H9 (cell line): Measurements from ENCODE around the gene TENM3. TPM values are rescaled to one million over a fixed set of nuclear protein-coding genes. Genes with fewer than 3 reads are reported as not detected.

Source experiments
- DNase-seq: peaks from one replicate; pipeline ENCODE4 v3.0.0-alpha.2; 2017
- H2AFZ ChIP-seq: one replicate; pipeline ENCODE4 v1.6.1; 2013; ENCODE audit warnings: mild to moderate bottlenecking, low read length, control low read depth, moderate library complexity
- H2AK5ac ChIP-seq: 2 replicates; pipeline ENCODE4 v1.6.1; 2013; ENCODE audit warnings: low read length, control low read depth, mixed read lengths; ENCODE audit not compliant: insufficient read length
- H2BK120ac ChIP-seq: one replicate; pipeline ENCODE4 v1.6.1; 2013; ENCODE audit warnings: low read depth, mild to moderate bottlenecking, low read length, control low read depth, inconsistent platforms; ENCODE audit not compliant: poor library complexity, severe bottlenecking
- H2BK12ac ChIP-seq: 2 replicates; pipeline ENCODE4 v1.6.1; 2013; ENCODE audit warnings: low read length, control low read depth, mixed read lengths, low read depth; ENCODE audit not compliant: insufficient read length
- H2BK15ac ChIP-seq: 2 replicates; pipeline ENCODE4 v1.6.1; 2013; ENCODE audit warnings: low read depth, low read length, control low read depth
- H2BK20ac ChIP-seq: one replicate; pipeline ENCODE4 v1.6.1; 2013; ENCODE audit warnings: low read depth, mild to moderate bottlenecking, low read length, control low read depth, inconsistent platforms; ENCODE audit not compliant: poor library complexity, severe bottlenecking
- H2BK5ac ChIP-seq: 2 replicates; pipeline ENCODE4 v1.6.1; 2013; ENCODE audit warnings: low read length, control low read depth, mixed read lengths; ENCODE audit not compliant: insufficient read length
- H3K14ac ChIP-seq: 2 replicates; pipeline ENCODE4 v1.6.1; 2013; ENCODE audit warnings: low read length, control low read depth; ENCODE audit not compliant: insufficient read depth
- H3K18ac ChIP-seq: 2 replicates; pipeline ENCODE4 v1.6.1; 2013; ENCODE audit warnings: low read depth, mild to moderate bottlenecking, mixed read lengths, low read length, control low read depth; ENCODE audit not compliant: insufficient read length
- H3K23ac ChIP-seq: 2 replicates; pipeline ENCODE4 v1.6.1; 2013; ENCODE audit warnings: low read length, control low read depth, mixed read lengths, low read depth; ENCODE audit not compliant: insufficient read length
- H3K23me2 ChIP-seq: 2 replicates; pipeline ENCODE4 v1.6.1; 2013; ENCODE audit warnings: low read depth, mild to moderate bottlenecking, mixed read lengths, low read length, control low read depth; ENCODE audit not compliant: insufficient read length, poor library complexity, severe bottlenecking
- H3K27ac ChIP-seq: 2 replicates; pipeline ENCODE4 v1.5.1; 2013; ENCODE audit warnings: low read length, control low read depth, mixed read lengths, low read depth; ENCODE audit not compliant: insufficient read length
- H3K27me3 ChIP-seq: 2 replicates; pipeline ENCODE4 v1.6.1; 2013; ENCODE audit warnings: low read length, control low read depth, inconsistent platforms; ENCODE audit not compliant: insufficient read depth
- H3K4ac ChIP-seq: 2 replicates; pipeline ENCODE4 v1.6.1; 2013; ENCODE audit warnings: low read depth, mild to moderate bottlenecking, control low read depth, inconsistent platforms, low read length, moderate library complexity
- H3K4me1 ChIP-seq: 2 replicates; pipeline ENCODE4 v1.6.1; 2013; ENCODE audit warnings: low read length, control low read depth, inconsistent platforms; ENCODE audit not compliant: insufficient read depth
- H3K4me2 ChIP-seq: 2 replicates; pipeline ENCODE4 v1.6.1; 2013; ENCODE audit warnings: low read length, control low read depth, mixed read lengths; ENCODE audit not compliant: insufficient read length, insufficient read depth
- H3K56ac ChIP-seq: 2 replicates; pipeline ENCODE4 v1.6.1; 2013; ENCODE audit warnings: low read depth, mild to moderate bottlenecking, mixed read lengths, low read length, control low read depth; ENCODE audit not compliant: insufficient read length
- H3K79me1 ChIP-seq: 2 replicates; pipeline ENCODE4 v1.6.1; 2013; ENCODE audit warnings: low read depth, mild to moderate bottlenecking, moderate library complexity, low read length, control low read depth, inconsistent platforms; ENCODE audit not compliant: insufficient read depth, poor library complexity, severe bottlenecking
- H3K79me2 ChIP-seq: 2 replicates; pipeline ENCODE4 v1.6.1; 2013; ENCODE audit warnings: low read length, control low read depth, inconsistent platforms; ENCODE audit not compliant: insufficient read depth
- H3K9ac ChIP-seq: 2 replicates; pipeline ENCODE4 v1.6.1; 2013; ENCODE audit warnings: low read length, control low read depth, mixed read lengths; ENCODE audit not compliant: insufficient read length; ENCODE audit errors: extremely low read depth
- H3K9me3 ChIP-seq: one replicate; pipeline ENCODE4 v1.6.1; 2013; ENCODE audit warnings: low read depth, low read length, inconsistent platforms; ENCODE audit not compliant: control insufficient read depth
- H3T11ph ChIP-seq: one replicate; pipeline ENCODE4 v1.6.1; 2013; ENCODE audit warnings: mild to moderate bottlenecking, low read length, control low read depth, inconsistent platforms
- H4K20me1 ChIP-seq: one replicate; pipeline ENCODE4 v1.6.1; 2013; ENCODE audit not compliant: control insufficient read depth, insufficient read length, insufficient read depth
- H4K5ac ChIP-seq: 2 replicates; pipeline ENCODE4 v1.6.1; 2013; ENCODE audit warnings: low read depth, mild to moderate bottlenecking, mixed read lengths, low read length, control low read depth; ENCODE audit not compliant: insufficient read length
- H4K8ac ChIP-seq: replicated peaks from 2 replicates; pipeline ENCODE4 v1.6.1; 2013; ENCODE audit warnings: low read length, control low read depth, mixed read lengths, low read depth; ENCODE audit not compliant: insufficient read length
- H4K91ac ChIP-seq: 2 replicates; pipeline ENCODE4 v1.6.1; 2013; ENCODE audit warnings: low read depth, mild to moderate bottlenecking, moderate library complexity, mixed read lengths, low read length, control low read depth; ENCODE audit not compliant: insufficient read length
- H3K27ac Mint-ChIP-seq, 3 experiments: 2 replicates in 2 of 3; 3 replicates in 1 of 3; pipeline ENCODE4 v1.8.0; 2020 to 2021; ENCODE audit warnings: mixed read lengths in 3 of 3, mild to moderate bottlenecking in 1 of 3, moderate library complexity in 1 of 3
- H3K27me3 Mint-ChIP-seq: 2 replicates; pipeline ENCODE4 v1.8.0; 2021; ENCODE audit warnings: low read depth, mild to moderate bottlenecking, moderate library complexity, mixed read lengths
- H3K36me3 Mint-ChIP-seq, 3 experiments: 2 replicates in 2 of 3; 3 replicates in 1 of 3; pipeline ENCODE4 v1.8.0; 2020 to 2021; ENCODE audit warnings: low read depth in 3 of 3, mixed read lengths in 3 of 3; ENCODE audit not compliant: insufficient read depth in 1 of 3
- H3K4me1 Mint-ChIP-seq, 2 experiments: 2 replicates each; pipeline ENCODE4 v1.8.0; 2020; ENCODE audit warnings: mixed read lengths in 2 of 2
- H3K4me3 Mint-ChIP-seq, 2 experiments: 2 replicates in 1 of 2; 3 replicates in 1 of 2; pipeline ENCODE4 v1.8.0; 2020 to 2021; ENCODE audit warnings: mild to moderate bottlenecking in 2 of 2, mixed read lengths in 2 of 2, moderate library complexity in 1 of 2
- H3K9me3 Mint-ChIP-seq, 2 experiments: 2 replicates in 1 of 2; 3 replicates in 1 of 2; pipeline ENCODE4 v1.8.0; 2020; ENCODE audit warnings: mild to moderate bottlenecking in 2 of 2, mixed read lengths in 2 of 2, moderate library complexity in 1 of 2
- CTCF ChIP-seq: fragments of 200-600 bp; sonication (generic); conservative IDR thresholded peaks from 3 replicates; pipeline ENCODE4 v1.8.0; 2021; ENCODE audit warnings: antibody characterized with exemption, mild to moderate bottlenecking
- WGBS: extraction: QIAGEN DNeasy Blood & Tissue Kit; methylation state at CpG from one replicate; pipeline ENCODE4 v1.1.7; 2013; ENCODE audit warnings: missing lambda C conversion rate, low lambda C conversion rate, mixed read lengths; ENCODE audit not compliant: insufficient read length; ENCODE audit errors: extremely low coverage; 5-methylcytosine and 5-hydroxymethylcytosine counted together
- total RNA-seq: library from RNA; stranded (reverse); gene quantifications from 2 replicates; pipeline ENCODE4 v1.2.1, GENCODE V29; 2021

Gene TENM3
- total RNA-seq, 1 experiment from 2014 or later = 49.6 TPM

DNA sequence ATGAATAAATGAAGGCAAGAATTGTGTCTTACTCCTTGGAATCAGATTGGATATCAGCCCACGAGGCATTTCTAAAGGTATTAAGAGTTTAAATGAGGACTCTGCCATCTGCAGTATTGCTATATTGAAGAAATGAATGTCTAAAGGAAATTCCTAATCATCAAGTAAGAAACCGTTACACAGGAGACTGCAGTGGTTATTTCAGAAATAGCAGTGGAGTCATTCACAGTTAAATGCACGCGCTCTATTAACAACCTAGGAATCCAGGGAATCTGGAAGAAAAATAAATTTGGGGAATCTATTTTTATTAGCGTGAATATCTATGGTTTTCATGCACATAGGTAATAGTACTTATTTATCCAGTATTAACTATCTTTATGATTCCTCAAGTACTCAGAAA lies 334.2 kb downstream of the TENM3 start:
- Histone ChIP-seq H4K91ac (no peak overlapping the region), H3K27me3 (no peaks in the 10 kb centered on the region), H3K27ac (no peak overlapping the region), H3K23me2 (no peaks in the 10 kb centered on the region), H3K79me2 (no peaks in the 10 kb centered on the region), H3K14ac (no peak overlapping the region), H4K5ac (no peak overlapping the region), H3K79me1 (no peaks in the 10 kb centered on the region), H3K56ac (no peak overlapping the region), H4K20me1 (no peaks in the 10 kb centered on the region), H3K23ac (no peak overlapping the region), H3K4ac (no peak overlapping the region), H3K18ac (no peak overlapping the region), H3K9ac (no peak overlapping the region), H2BK15ac (no peak overlapping the region), H2AFZ (no peak overlapping the region), H2BK20ac (no peak overlapping the region), H3K4me1 (no peaks in the 10 kb centered on the region; the same call in 1 of the 2 replicates), H2BK12ac (no peak overlapping the region), H2BK120ac (no peak overlapping the region), H2AK5ac (no peak overlapping the region), H2BK5ac (no peak overlapping the region), H3K4me2 (no peak overlapping the region), H3K9me3 (no peaks in the 10 kb centered on the region), H4K8ac (no peak overlapping the region), H3T11ph (no peak overlapping the region)
- H3K27ac Mint-ChIP-seq = no peak overlapping the region
- H3K4me3 Mint-ChIP-seq = no peak overlapping the region
- no peaks in the 10 kb centered on the region for H3K9me3 Mint-ChIP-seq
- no peak for DNase-seq
- H3K27me3 Mint-ChIP-seq = no peaks in the 10 kb centered on the region
- TF ChIP-seq CTCF = no peak
- 0 out of 7 replicates have a peak, but pooled peaks cover 0 to 3% (median 0%) of the 10 kb centered on the region in 3 experiments for H3K36me3 Mint-ChIP-seq
- no CpG with 5 or more reads among the region's 5 CpGs for WGBS
- H3K4me1 Mint-ChIP-seq = peaks cover 23 to 25% of the 10 kb centered on the region in 2 experiments
